Measurements from ENCODE around the gene FAM43A. TPM values are rescaled to one million over a fixed set of nuclear protein-coding genes. Genes with fewer than 3 reads are reported as not detected.

Gene FAM43A
- polyA plus RNA-seq, 1 donor: 5.1 TPM

DNA sequence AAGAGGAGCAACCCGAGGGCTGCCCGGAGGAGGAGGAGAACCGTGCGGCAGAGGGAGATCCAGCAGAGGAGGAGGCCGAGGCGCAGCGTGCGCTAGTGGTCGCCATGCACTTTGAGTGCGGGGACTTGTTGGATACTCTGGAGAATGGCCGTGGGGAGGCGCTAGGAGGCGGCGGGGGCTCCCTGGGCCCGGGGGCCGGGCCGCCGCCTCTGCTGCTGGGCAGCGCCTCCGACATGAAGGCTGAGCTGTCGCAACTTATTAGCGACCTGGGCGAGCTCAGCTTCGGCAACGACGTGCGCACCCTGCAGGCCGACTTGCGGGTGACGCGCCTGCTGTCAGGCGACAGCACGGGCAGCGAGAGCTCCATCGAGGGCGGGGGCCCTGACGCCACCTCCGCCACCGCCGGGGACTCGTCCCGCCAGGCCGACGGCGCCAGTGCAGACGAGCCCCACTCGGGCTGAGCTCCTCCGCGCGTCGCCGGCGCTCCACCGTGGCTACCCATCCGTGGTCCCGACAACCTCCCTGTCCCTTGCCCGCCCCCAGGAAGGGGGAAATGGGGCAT, 2.0 kb downstream of the FAM43A start:
- H3K27me3 ChIP-seq (ENCODE audit: control insufficient read depth, insufficient read depth, low read length): peaks cover 39% of the 10 kb centered on the region
- WGBS (ENCODE audit: insufficient coverage, low lambda C conversion rate): no CpG with 5 or more reads among the region's 57 CpGs
- peaks cover 11% of the 10 kb centered on the region for H3K4me1 ChIP-seq (ENCODE audit: control insufficient read depth, insufficient read depth, low read length)
- H3K36me3 ChIP-seq (ENCODE audit: control insufficient read depth, insufficient read depth, low read length): no peaks in the 10 kb centered on the region
- H3K4me3 ChIP-seq (ENCODE audit: low read length): peak overlapping the region; percentile 55
- DNase-seq: peak; percentile 72 to 83
- H3K9me3 ChIP-seq (ENCODE audit: control insufficient read depth, low read depth, low read length): peaks cover 10% of the 10 kb centered on the region
- peak overlapping the region; percentile 53 for H3K27ac ChIP-seq (ENCODE audit: low read length)

DNA sequence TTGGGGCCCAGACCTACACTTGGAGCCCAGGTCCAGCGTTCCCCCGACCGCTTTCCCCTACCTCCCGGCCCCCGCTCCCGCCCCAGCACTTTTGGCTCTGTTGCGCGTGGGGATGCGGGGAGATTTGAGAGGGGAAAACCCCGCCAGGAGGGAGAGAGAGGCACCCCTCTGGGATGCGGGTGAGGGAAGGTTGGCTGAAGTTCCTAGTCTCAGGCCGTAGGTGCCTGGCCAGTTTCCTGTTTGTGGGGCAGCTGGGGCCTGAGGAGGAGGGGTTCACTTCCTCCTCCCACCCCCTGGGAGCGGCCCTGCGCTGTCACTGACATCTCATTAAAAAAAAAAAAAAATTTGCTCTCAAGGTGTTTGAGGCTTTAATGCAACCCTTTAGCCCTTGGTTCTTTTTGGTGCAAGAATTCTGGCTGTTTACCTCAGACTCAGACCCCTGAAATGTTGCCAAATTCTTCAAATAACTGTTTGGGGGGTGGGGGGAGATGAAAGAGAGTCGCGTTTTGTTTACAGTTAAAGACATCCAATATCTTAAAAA, 2.6 kb downstream of the FAM43A start:
- Histone ChIP-seq H3K9me3 (ENCODE audit: control insufficient read depth, low read depth, low read length) (peaks cover 10% of the 10 kb centered on the region), H3K36me3 (ENCODE audit: control insufficient read depth, insufficient read depth, low read length) (no peaks in the 10 kb centered on the region), H3K27me3 (ENCODE audit: control insufficient read depth, insufficient read depth, low read length) (peaks cover 39% of the 10 kb centered on the region), H3K4me3 (ENCODE audit: low read length) (peak overlapping the region; percentile 55), H3K27ac (ENCODE audit: low read length) (peak overlapping the region; percentile 53), H3K4me1 (ENCODE audit: control insufficient read depth, insufficient read depth, low read length) (peaks cover 7% of the 10 kb centered on the region)
- peak in 1 of 2 donors; percentile 37 for DNase-seq
- WGBS (ENCODE audit: insufficient coverage, low lambda C conversion rate): no CpG with 5 or more reads among the region's 16 CpGs

DNA sequence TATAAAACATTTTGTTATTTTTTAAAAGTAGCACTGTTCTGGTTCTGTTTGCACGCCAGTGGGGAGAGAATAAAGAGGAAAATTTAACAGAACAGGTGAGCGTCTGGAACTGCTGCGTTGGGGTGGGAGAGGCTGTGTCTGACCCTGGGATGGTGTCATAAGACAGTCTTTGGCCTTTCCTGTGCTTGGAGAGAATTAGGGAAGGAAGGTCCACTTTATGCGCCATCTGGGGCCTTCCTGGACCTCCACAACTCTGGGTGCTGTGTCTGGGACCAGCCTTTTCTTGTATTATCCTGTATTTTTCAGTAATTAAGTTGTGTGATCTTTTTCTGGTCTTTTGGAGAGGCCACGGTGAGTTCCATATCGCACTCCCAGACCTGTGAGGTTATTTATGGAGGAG, 3.3 kb downstream of the FAM43A start:
- DNase-seq: no peak
- peaks cover 10% of the 10 kb centered on the region for H3K9me3 ChIP-seq (ENCODE audit: control insufficient read depth, low read depth, low read length)
- H3K27me3 ChIP-seq (ENCODE audit: control insufficient read depth, insufficient read depth, low read length): peaks cover 39% of the 10 kb centered on the region
- H3K27ac ChIP-seq (ENCODE audit: low read length): no peak overlapping the region
- H3K36me3 ChIP-seq (ENCODE audit: control insufficient read depth, insufficient read depth, low read length): no peaks in the 10 kb centered on the region
- no CpG with 5 or more reads among the region's 6 CpGs for WGBS (ENCODE audit: insufficient coverage, low lambda C conversion rate)
- peaks cover 7% of the 10 kb centered on the region for H3K4me1 ChIP-seq (ENCODE audit: control insufficient read depth, insufficient read depth, low read length)
- H3K4me3 ChIP-seq (ENCODE audit: low read length): no peak overlapping the region

DNA sequence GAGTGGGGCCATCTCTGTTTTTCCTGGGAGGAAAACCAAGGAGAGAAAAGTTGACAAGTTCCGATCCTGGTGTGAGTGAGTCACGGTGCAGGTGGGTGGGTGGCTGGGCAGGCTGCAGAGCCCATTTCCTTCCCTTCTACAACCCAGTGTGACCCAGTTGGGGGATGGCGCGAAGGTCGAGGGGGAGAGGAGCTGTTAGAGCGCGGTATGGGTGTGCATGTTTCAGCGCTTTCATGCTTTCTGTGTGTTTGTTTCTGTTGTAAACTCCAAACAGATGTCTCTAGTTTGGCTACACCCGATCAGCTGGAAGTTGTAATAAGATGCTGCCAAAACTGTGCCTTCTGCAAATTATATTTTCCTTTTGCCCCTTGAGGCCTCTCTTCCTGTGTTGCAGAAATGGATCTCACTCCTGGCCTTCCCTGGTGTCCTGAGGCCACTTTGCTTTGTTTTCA, 3.8 kb downstream of the FAM43A start:
- no peaks in the 10 kb centered on the region for H3K36me3 ChIP-seq (ENCODE audit: control insufficient read depth, insufficient read depth, low read length)
- H3K4me3 ChIP-seq (ENCODE audit: low read length): no peak overlapping the region
- peaks cover 35% of the 10 kb centered on the region for H3K27me3 ChIP-seq (ENCODE audit: control insufficient read depth, insufficient read depth, low read length)
- H3K9me3 ChIP-seq (ENCODE audit: control insufficient read depth, low read depth, low read length): peaks cover 10% of the 10 kb centered on the region
- no CpG with 5 or more reads among the region's 9 CpGs for WGBS (ENCODE audit: insufficient coverage, low lambda C conversion rate)
- DNase-seq: peak in 1 of 2 donors; percentile 33
- peaks cover 7% of the 10 kb centered on the region for H3K4me1 ChIP-seq (ENCODE audit: control insufficient read depth, insufficient read depth, low read length)
- no peak overlapping the region for H3K27ac ChIP-seq (ENCODE audit: low read length)

DNA sequence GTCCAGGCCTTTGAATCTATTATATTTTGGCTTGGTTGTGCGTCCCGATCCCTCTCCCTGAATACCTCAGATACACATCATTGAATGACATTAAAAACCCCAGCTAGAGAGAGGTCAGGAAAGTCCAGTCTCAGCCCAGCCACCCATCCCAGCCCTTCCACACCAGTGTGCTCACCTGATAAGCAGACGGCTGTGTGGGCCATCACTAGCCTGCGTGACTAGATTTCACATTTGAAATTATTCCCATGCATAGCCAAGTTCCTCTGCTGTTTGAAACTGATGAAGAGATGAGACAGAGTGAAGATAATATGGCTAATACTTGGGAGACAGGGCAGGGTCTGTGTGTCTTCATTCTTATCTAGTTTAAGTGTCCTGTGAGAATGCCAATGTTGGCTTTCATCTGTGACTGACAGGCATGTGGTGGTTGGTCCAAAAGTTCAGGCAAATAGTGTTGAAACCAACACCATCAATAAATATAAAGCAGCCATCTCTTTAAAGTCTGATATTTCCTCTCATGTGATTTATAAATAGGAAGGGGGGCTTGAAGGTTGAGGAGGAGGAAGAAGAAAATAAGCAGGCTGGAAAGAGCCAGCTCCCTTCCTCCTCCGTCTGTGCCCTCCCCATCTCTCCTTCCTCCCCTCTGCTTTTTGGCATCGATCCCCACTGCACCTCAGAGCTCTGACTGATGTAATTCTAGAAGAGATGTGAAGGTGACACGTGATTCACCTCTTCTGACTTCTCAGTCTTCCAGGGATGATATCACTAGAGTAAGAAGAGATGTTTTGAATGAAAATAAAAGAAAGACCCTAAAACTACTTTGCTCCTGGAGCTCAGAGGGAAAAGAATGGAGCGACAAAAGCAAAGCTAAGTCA, 5.1 kb downstream of the FAM43A start:
- no peak for DNase-seq
- Histone ChIP-seq H3K4me3 (ENCODE audit: low read length) (no peak overlapping the region), H3K4me1 (ENCODE audit: control insufficient read depth, insufficient read depth, low read length) (peaks cover 7% of the 10 kb centered on the region), H3K27ac (ENCODE audit: low read length) (no peak overlapping the region), H3K36me3 (ENCODE audit: control insufficient read depth, insufficient read depth, low read length) (no peaks in the 10 kb centered on the region), H3K9me3 (ENCODE audit: control insufficient read depth, low read depth, low read length) (peaks cover 10% of the 10 kb centered on the region), H3K27me3 (ENCODE audit: control insufficient read depth, insufficient read depth, low read length) (peaks cover 23% of the 10 kb centered on the region)
- WGBS (ENCODE audit: insufficient coverage, low lambda C conversion rate): no CpG with 5 or more reads among the region's 8 CpGs

DNA sequence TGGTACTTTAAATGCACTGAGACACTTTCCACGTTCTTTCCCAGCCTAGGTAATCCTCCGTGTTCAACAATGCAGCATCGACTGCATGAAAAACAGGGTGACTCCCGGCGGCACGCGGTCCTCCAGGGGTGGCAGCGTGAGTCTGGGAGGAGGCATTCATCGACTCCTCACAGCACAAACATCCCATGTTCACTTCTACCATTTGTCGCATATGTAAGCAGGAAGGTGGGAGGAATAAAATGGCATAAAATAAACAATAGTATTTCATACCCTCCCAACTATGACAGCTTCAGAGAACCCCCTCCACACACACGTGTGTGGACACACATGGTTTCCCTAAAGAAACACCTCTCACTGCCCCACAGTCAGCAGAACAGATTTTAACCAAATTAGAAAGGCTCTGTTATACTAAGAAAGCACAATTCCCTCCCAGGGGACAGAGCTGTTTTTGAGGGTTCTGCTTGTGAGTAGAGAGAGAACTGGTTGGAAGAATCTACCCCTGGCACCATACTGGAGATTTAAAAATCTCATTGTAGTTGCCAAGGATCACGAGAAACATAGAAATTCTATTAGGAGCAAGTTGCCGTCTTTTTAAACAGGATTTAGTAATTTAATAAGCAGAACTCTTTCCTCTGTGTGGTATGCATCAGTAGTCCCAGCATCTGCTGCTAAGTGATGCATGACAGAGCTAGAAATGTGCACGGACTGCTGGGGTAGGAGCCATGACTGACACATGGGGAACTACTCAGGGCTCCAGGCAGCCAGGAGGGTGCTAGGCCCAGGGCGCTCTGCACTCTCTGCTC, 6.0 kb downstream of the FAM43A start:
- Histone ChIP-seq H3K9me3 (ENCODE audit: control insufficient read depth, low read depth, low read length) (peaks cover 6% of the 10 kb centered on the region), H3K36me3 (ENCODE audit: control insufficient read depth, insufficient read depth, low read length) (no peaks in the 10 kb centered on the region), H3K4me3 (ENCODE audit: low read length) (no peak overlapping the region), H3K4me1 (ENCODE audit: control insufficient read depth, insufficient read depth, low read length) (peaks cover 7% of the 10 kb centered on the region), H3K27ac (ENCODE audit: low read length) (no peak overlapping the region), H3K27me3 (ENCODE audit: control insufficient read depth, insufficient read depth, low read length) (peaks cover 14% of the 10 kb centered on the region)
- no peak for DNase-seq
- 83% methylated on average over 3 of the region's 15 CpGs for WGBS (ENCODE audit: insufficient coverage, low lambda C conversion rate)

DNA sequence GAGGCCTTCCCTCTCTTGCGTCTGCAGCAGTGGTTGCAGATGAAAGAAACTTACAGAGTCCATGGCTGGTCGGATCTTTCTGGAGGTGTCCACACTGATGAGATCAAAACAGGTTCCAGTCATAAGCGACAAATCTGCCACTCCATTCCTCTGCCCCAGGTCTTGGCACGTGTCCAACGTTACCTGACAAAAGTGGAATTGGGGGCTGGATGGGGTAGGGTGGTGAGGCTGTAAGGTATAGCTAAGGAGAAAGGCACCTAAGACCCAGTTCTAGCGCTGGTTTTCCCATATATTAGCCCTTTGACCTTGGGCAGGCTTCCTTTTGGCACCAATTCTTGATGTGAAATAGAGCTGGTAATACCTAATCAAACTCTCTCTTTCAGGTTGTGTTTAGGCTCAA, 11.0 kb downstream of the FAM43A start:
- no peaks in the 10 kb centered on the region for H3K27me3 ChIP-seq (ENCODE audit: control insufficient read depth, insufficient read depth, low read length)
- H3K27ac ChIP-seq (ENCODE audit: low read length): no peak overlapping the region
- no peak overlapping the region for H3K4me3 ChIP-seq (ENCODE audit: low read length)
- H3K36me3 ChIP-seq (ENCODE audit: control insufficient read depth, insufficient read depth, low read length): no peaks in the 10 kb centered on the region
- no peak for DNase-seq
- H3K9me3 ChIP-seq (ENCODE audit: control insufficient read depth, low read depth, low read length): peaks cover 3% of the 10 kb centered on the region
- no CpG with 5 or more reads among the region's 6 CpGs for WGBS (ENCODE audit: insufficient coverage, low lambda C conversion rate)
- no peaks in the 10 kb centered on the region for H3K4me1 ChIP-seq (ENCODE audit: control insufficient read depth, insufficient read depth, low read length)

DNA sequence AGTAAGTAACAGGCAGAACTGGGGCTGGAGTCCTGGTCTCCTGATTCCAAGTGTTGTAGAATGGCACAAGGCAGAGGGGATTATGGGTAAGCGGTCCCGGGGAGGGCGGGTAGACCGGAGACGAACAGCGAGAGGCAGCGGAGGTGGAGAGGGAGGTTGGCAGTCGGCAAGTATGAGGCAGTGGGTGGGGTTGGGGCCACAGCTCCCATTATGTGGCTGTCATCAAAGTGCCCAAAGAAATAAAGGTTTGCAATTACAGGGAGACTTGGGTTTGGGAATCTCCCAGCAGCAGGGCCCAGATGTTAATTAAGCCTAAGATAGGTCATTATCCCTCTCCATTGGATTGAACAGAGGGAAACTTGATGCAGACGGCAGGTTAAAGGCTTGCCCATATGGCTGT, 16.9 kb downstream of the FAM43A start:
- WGBS (ENCODE audit: insufficient coverage, low lambda C conversion rate): no CpG with 5 or more reads among the region's 9 CpGs
- peaks cover 3% of the 10 kb centered on the region for H3K9me3 ChIP-seq (ENCODE audit: control insufficient read depth, low read depth, low read length)
- H3K27me3 ChIP-seq (ENCODE audit: control insufficient read depth, insufficient read depth, low read length): no peaks in the 10 kb centered on the region

DNA sequence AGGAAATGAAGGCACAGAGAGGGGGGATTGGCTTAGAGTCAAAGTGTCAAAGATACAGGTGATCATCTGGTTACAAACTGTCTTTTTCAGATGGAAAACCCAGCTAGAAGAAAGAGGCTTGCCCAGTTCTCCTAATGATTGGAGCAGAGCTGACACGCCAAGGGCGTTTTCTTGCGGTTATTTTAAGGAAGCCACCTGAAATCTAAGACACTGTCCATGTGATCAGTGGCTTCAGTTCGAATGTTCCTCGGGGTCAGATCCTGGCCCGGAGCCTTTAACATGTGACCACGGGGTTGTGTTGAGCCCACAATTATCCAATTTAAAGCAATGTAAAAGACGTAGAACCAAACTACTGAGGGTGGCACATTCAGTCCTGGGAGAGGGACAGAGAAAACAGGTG, 19.5 kb downstream of the FAM43A start:
- Histone ChIP-seq H3K9me3 (ENCODE audit: control insufficient read depth, low read depth, low read length) (no peaks in the 10 kb centered on the region), H3K4me3 (ENCODE audit: low read length) (no peak overlapping the region), H3K27ac (ENCODE audit: low read length) (no peak overlapping the region), H3K4me1 (ENCODE audit: control insufficient read depth, insufficient read depth, low read length) (peaks cover 8% of the 10 kb centered on the region), H3K27me3 (ENCODE audit: control insufficient read depth, insufficient read depth, low read length) (no peaks in the 10 kb centered on the region), H3K36me3 (ENCODE audit: control insufficient read depth, insufficient read depth, low read length) (no peaks in the 10 kb centered on the region)
- WGBS (ENCODE audit: insufficient coverage, low lambda C conversion rate): 100% methylated on average over 1 of the region's 8 CpGs
- DNase-seq: no peak

More for the DNA sequence above, 16.9 kb downstream of the FAM43A start:
- Histone ChIP-seq H3K27ac (ENCODE audit: low read length) (no peak overlapping the region), H3K4me3 (ENCODE audit: low read length) (no peak overlapping the region), H3K36me3 (ENCODE audit: control insufficient read depth, insufficient read depth, low read length) (no peaks in the 10 kb centered on the region), H3K4me1 (ENCODE audit: control insufficient read depth, insufficient read depth, low read length) (peaks cover 8% of the 10 kb centered on the region)
- no peak for DNase-seq

DNA sequence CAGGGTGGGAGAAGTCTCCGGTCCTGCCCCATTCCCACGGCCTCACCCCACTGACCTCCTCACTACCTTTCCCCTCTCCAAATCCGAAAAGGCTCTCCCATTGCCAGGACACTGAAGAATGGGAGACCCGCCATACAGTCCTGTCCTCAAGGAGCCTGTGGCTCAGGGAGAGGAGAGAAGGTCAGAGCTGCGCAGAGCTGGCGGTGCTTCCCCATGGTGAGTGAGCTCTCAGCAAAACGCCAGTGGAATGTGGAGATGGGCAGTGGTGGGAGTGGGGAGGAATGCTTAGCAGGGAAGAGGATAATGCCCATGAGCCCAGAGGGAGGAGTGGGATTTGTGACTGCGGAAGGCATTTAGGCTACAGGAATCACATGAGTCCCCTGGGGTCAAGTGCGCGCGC, 20.1 kb downstream of the FAM43A start:
- WGBS (ENCODE audit: insufficient coverage, low lambda C conversion rate): 0% methylated on average over 1 of the region's 11 CpGs
- H3K27ac ChIP-seq (ENCODE audit: low read length): no peak overlapping the region
- H3K4me3 ChIP-seq (ENCODE audit: low read length): no peak overlapping the region
- no peak for DNase-seq
- H3K36me3 ChIP-seq (ENCODE audit: control insufficient read depth, insufficient read depth, low read length): no peaks in the 10 kb centered on the region
- no peaks in the 10 kb centered on the region for H3K9me3 ChIP-seq (ENCODE audit: control insufficient read depth, low read depth, low read length)
- H3K4me1 ChIP-seq (ENCODE audit: control insufficient read depth, insufficient read depth, low read length): peaks cover 8% of the 10 kb centered on the region
- no peaks in the 10 kb centered on the region for H3K27me3 ChIP-seq (ENCODE audit: control insufficient read depth, insufficient read depth, low read length)
